A549 (cell line): Measurements from ENCODE around the gene SCNM1.

Experiments
- CEBPB ChIP-seq, 2 experiments: fragments of >200 bp in 1 of 2; sonication (Bioruptor Twin) in 1 of 2; formaldehyde crosslinking in 1 of 2; IDR thresholded peaks; 2 replicates each; pipeline ENCODE4 v1.6.1; 2012 to 2016
- CTCF ChIP-seq: fragments of >200 bp; sonication (Bioruptor Twin); formaldehyde crosslinking; IDR thresholded peaks from 3 replicates; pipeline ENCODE4 v1.5.1; 2016
- PBX3 ChIP-seq: IDR thresholded peaks from 2 replicates; pipeline ENCODE4 v1.6.1; 2012
- RCOR1 ChIP-seq: fragments of 150-350 bp; IDR thresholded peaks from 2 replicates; pipeline ENCODE4 v1.6.1; 2014; ENCODE audit warnings: antibody characterized with exemption, low read length, low read depth
- USF2 ChIP-seq: fragments of 450-650 bp; IDR thresholded peaks from 2 replicates; pipeline ENCODE4 v1.6.1; 2014; ENCODE audit warnings: antibody characterized with exemption

GRCh38 chr1:151142411-151143056 is 23.4 kb upstream of the SCNM1 start:
- TF ChIP-seq CTCF (no peak), USF2 (no peak), CEBPB (IDR thresholded peaks at IDR 0.05) (no peak), RCOR1 (no peak), PBX3 (no peak)
